ENCODE data around the gene GMNN. TPM values are rescaled to one million over a fixed set of nuclear protein-coding genes. Genes with fewer than 3 reads are reported as not detected.
A peak's percentile ranks its signal among the peaks of the same experiment; 100 is the strongest.

Gene GMNN
- total RNA-seq, 1 donor from 2014 or later = 8.1 TPM

GRCh38 chr6:24766680-24767462 is 7.9 kb upstream of the GMNN start:
- Histone ChIP-seq H3K27ac (no peak overlapping the region), H3K4me3 (no peak overlapping the region), H3K4me1 (no peaks in the 10 kb centered on the region), H3K9me3 (no peaks in the 10 kb centered on the region), H3K36me3 (no peaks in the 10 kb centered on the region), H3K27me3 (no peaks in the 10 kb centered on the region)
- intact Hi-C loops (cut with DNase I) = loop anchor here (1.0 kb wide), 1 partner anchor 184 kb away; no protein-coding TSS in a partner anchor
- DNase-seq (ENCODE audit: low spot score in 2 of 2) = no peak
- peak in 2 of 3 experiments; percentile 10 to 45 for TF ChIP-seq CTCF (IDR thresholded peaks at IDR 0.05)

- H3K27ac ChIP-seq = no peak overlapping the region
- intact Hi-C loops (cut with DNase I) = no loop called here
- H3K36me3 ChIP-seq = no peaks in the 10 kb centered on the region
- H3K4me1 ChIP-seq = no peaks in the 10 kb centered on the region
- DNase-seq (ENCODE audit: low spot score in 2 of 2) = no peak
- H3K4me3 ChIP-seq = no peak overlapping the region
- no peaks in the 10 kb centered on the region for H3K27me3 ChIP-seq
- TF ChIP-seq CTCF (IDR thresholded peaks at IDR 0.05) = no peak
- no peaks in the 10 kb centered on the region for H3K9me3 ChIP-seq
These were observed 6.4 kb upstream of the GMNN start for GRCh38 chr6:24768361-24768760.

DNA sequence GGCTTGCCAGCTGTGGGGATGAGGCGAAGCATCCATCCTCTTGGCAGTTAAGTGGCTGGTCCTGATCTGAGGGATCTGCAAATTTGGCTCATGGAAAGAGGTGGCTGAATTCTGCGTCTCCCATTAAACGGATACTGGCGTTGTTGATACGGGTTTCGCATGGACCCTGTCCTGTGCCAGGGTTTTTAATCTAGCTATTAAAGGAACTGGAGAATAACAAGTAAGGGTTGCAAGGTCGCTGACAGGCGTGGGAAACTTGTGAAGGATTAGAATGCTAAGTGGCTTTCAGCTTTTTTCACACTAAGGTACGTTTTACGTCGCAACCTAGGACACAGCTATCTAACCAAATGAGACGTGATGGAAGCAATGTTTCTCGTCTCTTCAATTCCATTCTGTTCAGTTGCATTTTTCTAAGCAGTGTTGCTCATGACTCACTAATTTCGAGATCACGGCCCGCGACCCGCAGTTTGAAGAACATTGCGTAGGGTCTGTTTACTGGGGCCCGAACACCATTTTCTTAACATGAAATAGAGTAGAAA is 852 bp downstream of the GMNN start:
- Histone ChIP-seq H3K4me3 (peak overlapping the region; percentile 85 to 98), H3K36me3 (no peaks in the 10 kb centered on the region), H3K27ac (peak overlapping the region; percentile 86 to 95), H3K27me3 (no peaks in the 10 kb centered on the region), H3K9me3 (no peaks in the 10 kb centered on the region), H3K4me1 (peaks cover 0 to 9% of the 10 kb centered on the region in 2 donors)
- TF ChIP-seq CTCF (IDR thresholded peaks at IDR 0.05) = no peak
- intact Hi-C loops (cut with DNase I) = loop anchor here (1.0 kb wide), 1 partner anchor 54 kb away; no protein-coding TSS in a partner anchor
- DNase-seq (ENCODE audit: low spot score in 2 of 2) = no peak

- Histone ChIP-seq H3K36me3 (peaks cover 0 to 2% of the 10 kb centered on the region in 2 donors), H3K27me3 (no peaks in the 10 kb centered on the region), H3K4me1 (peaks cover 0 to 9% of the 10 kb centered on the region in 2 donors), H3K9me3 (no peaks in the 10 kb centered on the region), H3K27ac (no peak overlapping the region), H3K4me3 (no peak overlapping the region)
- no peak for TF ChIP-seq CTCF (IDR thresholded peaks at IDR 0.05)
- intact Hi-C loops (cut with DNase I) = no loop called here
- DNase-seq (ENCODE audit: low spot score in 2 of 2) = no peak
These were observed 2.5 kb downstream of the GMNN start for GRCh38 chr6:24777227-24777626.

- H3K4me3 ChIP-seq = no peak overlapping the region
- DNase-seq (ENCODE audit: low spot score in 2 of 2) = no peak
- peaks cover 0 to 9% of the 10 kb centered on the region in 2 donors for H3K4me1 ChIP-seq
- H3K27ac ChIP-seq = no peak overlapping the region
- H3K27me3 ChIP-seq = no peaks in the 10 kb centered on the region
- intact Hi-C loops (cut with DNase I) = no loop called here
- TF ChIP-seq CTCF (IDR thresholded peaks at IDR 0.05) = no peak
- no peaks in the 10 kb centered on the region for H3K9me3 ChIP-seq
- H3K36me3 ChIP-seq = peaks cover 0 to 3% of the 10 kb centered on the region in 2 donors
These were observed 3.4 kb downstream of the GMNN start for GRCh38 chr6:24778121-24778520.

Data from ascending aorta (tissue), 2 donors.